ENCODE data around the gene TOPBP1. TPM values are rescaled to one million over a fixed set of nuclear protein-coding genes. Genes with fewer than 3 reads are reported as not detected.
"Not testable (repeated sequence)": the region's sequence is repeated elsewhere in the genome, so short reads cannot be mapped to it uniquely, and the experiment has no call there.

TOPBP1 gene
- total RNA-seq, 6 experiments from 2014 or later: 14.5 to 24.7 (median 22.7) TPM

GRCh38 chr3:133670525-133670995 lies 8.8 kb upstream of the TOPBP1 start:
- Mint-ChIP-seq H3K27me3 (ENCODE audit: insufficient read depth) (peaks cover 20% of the 10 kb centered on the region), H3K27ac (no peak overlapping the region), H3K9me3 (no peaks in the 10 kb centered on the region), H3K4me1 (ENCODE audit: low read depth) (peaks cover 12% of the 10 kb centered on the region), H3K4me3 (no peak overlapping the region), H3K36me3 (ENCODE audit: low read depth) (no peaks in the 10 kb centered on the region)
- DNase-seq: no peak
- TF ChIP-seq CTCF (IDR thresholded peaks at IDR 0.05): no peak

- no peak overlapping the region for H3K4me3 Mint-ChIP-seq
Measured at GRCh38 chr3:133669949-133670524, 8.3 kb upstream of the TOPBP1 start.

GRCh38 chr3:133667118-133667517 lies 5.4 kb upstream of the TOPBP1 start:
- Mint-ChIP-seq H3K36me3 (ENCODE audit: low read depth) (no peaks in the 10 kb centered on the region), H3K27me3 (ENCODE audit: insufficient read depth) (peaks cover 9% of the 10 kb centered on the region), H3K4me3 (no peak overlapping the region), H3K27ac (no peak overlapping the region), H3K4me1 (ENCODE audit: low read depth) (peaks cover 29% of the 10 kb centered on the region), H3K9me3 (no peaks in the 10 kb centered on the region)
- no peak for TF ChIP-seq CTCF (IDR thresholded peaks at IDR 0.05)
- DNase-seq: no peak

More at GRCh38 chr3:133669949-133670524, 8.3 kb upstream of the TOPBP1 start:
- H3K27ac Mint-ChIP-seq: no peak overlapping the region
- no peak for DNase-seq
- no peaks in the 10 kb centered on the region for H3K9me3 Mint-ChIP-seq
- H3K36me3 Mint-ChIP-seq (ENCODE audit: low read depth): no peaks in the 10 kb centered on the region
- no peak for TF ChIP-seq CTCF (IDR thresholded peaks at IDR 0.05)
- peaks cover 12% of the 10 kb centered on the region for H3K4me1 Mint-ChIP-seq (ENCODE audit: low read depth)
- peaks cover 20% of the 10 kb centered on the region for H3K27me3 Mint-ChIP-seq (ENCODE audit: insufficient read depth)

GRCh38 chr3:133665188-133665587 lies 3.4 kb upstream of the TOPBP1 start:
- not testable (repeated sequence) for H3K36me3 Mint-ChIP-seq (ENCODE audit: low read depth); DNase-seq; H3K27me3 Mint-ChIP-seq (ENCODE audit: insufficient read depth); H3K4me3 Mint-ChIP-seq; H3K27ac Mint-ChIP-seq; H3K9me3 Mint-ChIP-seq
- H3K4me1 Mint-ChIP-seq (ENCODE audit: low read depth): peaks cover 37% of the 10 kb centered on the region

GRCh38 chr3:133663569-133664313 lies 2.0 kb upstream of the TOPBP1 start:
- Mint-ChIP-seq H3K4me1 (ENCODE audit: low read depth) (peaks cover 47% of the 10 kb centered on the region), H3K27me3 (ENCODE audit: insufficient read depth) (0 out of 2 replicates have a peak, but pooled peaks cover 1% of the 10 kb centered on the region), H3K4me3 (peak overlapping the region; percentile 98), H3K9me3 (no peaks in the 10 kb centered on the region), H3K27ac (peak overlapping the region; percentile 35; the same call in 1 of the 2 replicates), H3K36me3 (ENCODE audit: low read depth) (peaks cover 6% of the 10 kb centered on the region; the same call in 1 of the 2 replicates)
- TF ChIP-seq CTCF (IDR thresholded peaks at IDR 0.05): peak; percentile 86
- peak; percentile 58 for DNase-seq

GRCh38 chr3:133662278-133662651 lies 524 bp upstream of the TOPBP1 start:
- peak overlapping the region; percentile 98 for H3K4me3 Mint-ChIP-seq
- TF ChIP-seq CTCF (IDR thresholded peaks at IDR 0.05): no peak
- H3K27ac Mint-ChIP-seq: peak overlapping the region; percentile 90
- peaks cover 39% of the 10 kb centered on the region for H3K4me1 Mint-ChIP-seq (ENCODE audit: low read depth)
- H3K9me3 Mint-ChIP-seq: no peaks in the 10 kb centered on the region
- peak; percentile 35 for DNase-seq
- H3K36me3 Mint-ChIP-seq (ENCODE audit: low read depth): peaks cover 6% of the 10 kb centered on the region; the same call in 1 of the 2 replicates
- H3K27me3 Mint-ChIP-seq (ENCODE audit: insufficient read depth): no peaks in the 10 kb centered on the region

Data from HFFc6 (cell line).